HTERT RPE-1 (cell line): ENCODE results near the gene TBC1D17.

Source experiments
- in situ Hi-C: fragments of 300-500 bp; cut with MboI; formaldehyde crosslinking; loops from 4 replicates; pipeline ENCODE4 v1.14.3; 2020; ENCODE audit warnings: low sequenced_read_pairs

The TBC1D17 gene

DNA sequence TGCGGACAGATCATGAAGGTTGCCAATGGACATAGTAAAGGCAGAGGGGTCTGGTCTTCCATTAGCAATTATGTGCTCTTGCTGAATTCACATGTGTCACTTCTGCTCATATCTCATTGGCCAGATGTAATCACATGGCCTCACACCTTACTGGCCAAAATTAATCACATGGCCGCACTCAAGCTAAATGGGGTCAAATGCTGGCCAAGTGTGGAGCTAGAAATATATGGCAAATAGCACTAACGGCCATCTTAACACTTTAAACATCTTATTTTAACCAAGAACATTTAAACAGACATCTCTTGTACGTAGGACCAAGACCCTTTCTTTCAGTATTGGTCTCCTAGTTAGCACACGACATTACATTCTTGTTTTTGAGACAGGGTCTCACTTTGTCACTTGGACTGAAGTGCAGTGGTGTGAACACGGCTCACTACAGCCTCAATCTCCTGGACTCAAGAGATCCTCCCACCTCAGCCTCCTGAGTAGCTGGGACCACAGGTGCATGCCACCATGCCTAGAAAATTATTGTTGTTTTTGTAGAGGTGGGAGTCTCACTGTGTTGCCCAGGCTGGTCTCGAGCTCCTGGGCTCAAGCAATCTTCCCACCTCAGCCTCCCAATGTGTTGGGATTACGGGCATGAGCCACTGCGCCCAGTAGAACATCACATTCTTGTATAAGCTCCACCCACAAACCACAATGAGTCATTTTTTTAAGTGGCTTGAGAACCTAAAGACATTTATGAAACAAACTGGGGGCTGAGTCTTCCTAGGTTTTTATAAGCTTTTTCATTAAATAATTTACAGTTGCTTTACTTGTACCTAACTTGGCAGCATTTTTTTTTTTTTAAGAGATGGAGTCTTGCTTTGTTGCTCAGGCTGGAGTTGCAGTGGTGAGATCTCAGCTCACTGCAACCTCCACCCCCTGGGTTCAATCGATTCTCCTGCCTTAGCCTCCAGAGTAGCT, 29.5 kb upstream of the TBC1D17 start:
- in situ Hi-C loops = no loop called here

GRCh38 chr19:49848938-49849337, 28.6 kb upstream of the TBC1D17 start:
- in situ Hi-C loops = no loop called here

DNA sequence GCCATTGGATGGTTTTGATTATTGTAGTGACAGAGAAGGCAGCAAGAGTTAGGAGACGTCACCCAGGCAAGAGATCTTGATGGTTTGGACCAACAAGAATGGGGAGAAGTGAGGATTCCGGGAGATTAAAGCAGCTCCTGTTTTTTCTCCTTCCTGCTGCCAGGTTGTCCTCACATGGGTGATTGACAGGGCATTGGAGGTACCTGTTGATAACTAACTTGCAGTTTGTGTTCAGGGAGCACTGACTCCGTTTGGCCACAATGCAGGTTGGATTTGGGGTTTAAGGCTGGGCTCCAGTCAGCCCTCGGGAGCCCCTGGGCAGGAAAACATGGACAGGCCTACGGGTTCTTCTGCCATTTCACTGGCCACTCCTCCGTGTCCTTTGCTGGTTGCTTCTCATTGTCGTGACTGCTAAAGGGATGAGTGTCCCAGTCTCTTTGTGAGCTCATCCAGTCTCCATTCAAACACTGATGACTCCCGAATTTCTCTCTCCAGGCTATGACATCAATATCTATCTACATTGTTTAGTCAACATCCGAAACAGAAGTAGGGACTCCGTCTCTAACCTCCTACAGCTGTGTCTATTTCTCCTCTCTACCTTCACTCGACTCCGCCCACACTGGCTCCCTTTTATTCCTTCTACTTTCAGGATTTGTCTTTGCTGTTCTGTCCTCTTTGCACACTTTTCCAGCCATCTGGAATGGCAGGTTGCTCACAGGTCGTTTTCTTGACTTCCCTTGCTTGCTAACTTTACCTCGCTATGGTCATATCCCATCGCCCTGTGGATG, 27.9 kb upstream of the TBC1D17 start:
- in situ Hi-C loops = no loop called here

GRCh38 chr19:49850221-49850486, 27.3 kb upstream of the TBC1D17 start:
- in situ Hi-C loops = no loop called here

GRCh38 chr19:49850487-49851342, 26.8 kb upstream of the TBC1D17 start, which contains the start of gene PTOV1:
PTOV1 (plus strand) TSS chr19:49851159.
- in situ Hi-C loops = no loop called here

- in situ Hi-C loops = no loop called here
Observed at GRCh38 chr19:49851456-49852259, 25.8 kb upstream of the TBC1D17 start.

- in situ Hi-C loops = no loop called here
Observed at GRCh38 chr19:49852631-49853126, 24.8 kb upstream of the TBC1D17 start.

DNA sequence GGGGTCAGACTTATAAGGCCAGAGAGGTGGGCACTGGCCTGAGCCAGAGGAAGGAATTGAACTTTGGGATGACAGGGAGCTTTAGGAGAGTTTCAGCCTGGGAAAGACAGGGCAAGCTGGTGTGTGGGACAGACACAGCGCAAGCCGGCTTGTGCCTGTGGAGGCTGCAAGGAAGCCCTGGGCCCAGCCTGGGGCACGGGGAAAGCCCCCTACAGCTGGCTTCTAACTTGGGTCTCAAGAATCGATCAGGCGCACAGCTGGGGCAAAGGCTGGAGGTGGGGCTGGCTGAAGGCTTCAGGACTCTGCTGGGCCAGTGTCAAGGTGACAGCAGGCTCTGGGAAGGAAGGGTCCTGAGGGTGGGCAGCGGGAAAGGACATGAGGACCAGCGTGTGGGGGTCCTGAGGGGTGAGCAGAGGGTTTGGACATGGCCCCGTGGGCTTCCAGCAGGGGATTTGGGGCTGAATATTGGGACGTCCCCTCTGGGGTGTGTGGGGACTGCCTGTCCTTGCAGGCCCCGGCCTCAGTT, 23.6 kb upstream of the TBC1D17 start:
- in situ Hi-C loops = no loop called here

DNA sequence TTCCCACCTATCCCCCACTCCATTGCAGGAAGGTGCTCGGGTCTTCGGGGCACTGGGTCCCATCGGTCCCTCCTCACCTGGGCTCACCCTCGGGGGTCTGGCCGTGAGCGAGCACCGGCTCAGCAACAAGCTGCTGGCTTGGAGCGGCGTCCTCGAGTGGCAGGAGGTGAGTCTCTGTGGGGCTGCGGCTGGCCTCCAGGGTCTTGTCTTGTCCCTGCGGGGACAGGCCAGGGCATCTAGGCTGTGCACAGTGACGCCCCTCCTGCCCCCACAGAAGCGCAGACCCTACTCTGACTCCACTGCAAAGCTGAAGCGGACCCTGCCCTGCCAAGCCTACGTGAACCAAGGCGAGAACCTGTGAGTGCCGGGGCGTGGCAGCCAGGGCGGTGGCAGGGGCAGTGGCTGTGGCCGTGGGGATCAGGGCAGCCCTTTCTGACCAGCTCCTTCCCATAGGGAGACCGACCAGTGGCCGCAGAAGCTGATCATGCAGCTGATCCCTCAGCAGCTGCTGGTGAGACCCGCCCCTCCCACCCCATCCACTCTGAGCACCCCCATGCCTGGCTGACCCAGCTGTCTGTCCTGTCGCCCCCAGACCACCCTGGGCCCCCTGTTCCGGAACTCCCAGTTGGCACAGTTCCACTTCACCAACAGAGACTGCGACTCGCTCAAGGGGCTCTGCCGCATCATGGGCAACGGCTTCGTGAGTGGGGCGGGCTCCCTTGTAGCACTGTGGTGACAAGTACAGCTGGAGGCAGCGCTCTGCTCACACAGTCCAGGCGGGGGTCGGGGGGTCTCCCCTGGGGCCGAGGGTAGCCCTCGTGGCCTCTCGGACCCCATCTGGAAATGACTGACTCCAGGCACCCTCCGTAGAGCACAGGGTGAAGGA, 22.9 kb upstream of the TBC1D17 start:
- in situ Hi-C loops = no loop called here

DNA sequence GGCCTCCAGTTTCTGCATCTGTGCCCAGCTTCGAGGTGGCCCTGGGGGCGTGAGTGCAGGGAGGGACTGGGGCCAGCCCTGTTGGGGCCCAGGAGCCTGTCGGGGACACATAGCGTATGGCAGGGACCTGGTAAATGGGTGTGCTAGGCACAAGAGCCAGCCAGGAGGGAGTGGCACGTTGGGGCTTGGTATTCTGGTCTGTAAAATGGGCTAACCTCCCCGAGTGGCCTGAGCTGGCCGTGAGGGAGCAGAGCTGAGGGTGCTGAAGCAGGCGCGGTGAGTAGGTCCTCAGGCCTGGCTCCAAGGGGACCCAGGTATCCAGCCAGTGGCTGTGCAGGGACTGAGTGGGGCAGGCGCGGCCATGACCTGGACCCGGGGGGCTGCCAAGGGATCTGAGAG, 22.2 kb upstream of the TBC1D17 start:
- in situ Hi-C loops = no loop called here

DNA sequence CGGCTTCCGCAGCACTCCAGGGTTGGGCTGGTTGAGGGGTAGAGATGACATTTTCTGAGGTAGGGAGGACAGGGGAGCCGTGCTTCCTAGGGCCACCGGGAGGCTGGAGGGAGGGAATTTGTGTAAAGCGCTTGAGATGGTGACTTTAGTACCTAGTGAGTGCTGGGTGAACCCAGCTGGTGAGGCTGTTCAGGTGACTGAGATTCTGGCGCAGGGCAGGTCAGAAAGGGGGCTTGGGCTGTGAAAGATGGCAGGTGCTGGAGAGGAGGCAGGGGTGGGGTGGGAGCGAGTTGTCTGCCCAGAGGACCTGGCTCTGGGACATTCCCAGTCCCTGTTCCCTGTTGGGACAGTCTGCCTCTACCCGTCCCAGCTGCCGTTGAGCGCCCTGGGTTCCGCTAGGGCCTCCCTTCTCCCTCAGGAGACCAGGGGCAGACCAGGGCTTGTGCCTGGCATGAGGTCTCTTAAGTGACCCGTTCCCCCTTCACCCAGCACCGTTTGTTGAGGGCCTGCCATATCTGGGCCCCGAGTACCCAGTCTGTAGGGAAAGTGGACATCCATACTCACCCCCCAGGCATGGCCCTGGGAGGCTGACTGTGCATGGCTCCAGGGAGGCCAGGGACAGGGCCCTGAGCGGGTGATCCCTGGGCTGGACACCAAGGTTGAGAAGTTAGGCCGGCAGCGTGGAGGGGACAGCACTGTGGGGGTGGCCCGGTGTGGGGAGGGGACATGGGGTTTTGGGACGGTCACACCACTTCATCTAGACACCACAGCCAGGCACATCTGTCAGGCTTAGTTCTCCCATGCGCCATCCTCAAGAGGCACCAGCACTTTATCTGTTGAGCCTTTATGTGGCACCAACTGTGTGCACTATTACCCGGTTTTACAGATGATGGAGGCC, 21.6 kb upstream of the TBC1D17 start:
- in situ Hi-C loops = no loop called here

- in situ Hi-C loops = no loop called here
Observed at GRCh38 chr19:49856574-49857021, 20.9 kb upstream of the TBC1D17 start.

DNA sequence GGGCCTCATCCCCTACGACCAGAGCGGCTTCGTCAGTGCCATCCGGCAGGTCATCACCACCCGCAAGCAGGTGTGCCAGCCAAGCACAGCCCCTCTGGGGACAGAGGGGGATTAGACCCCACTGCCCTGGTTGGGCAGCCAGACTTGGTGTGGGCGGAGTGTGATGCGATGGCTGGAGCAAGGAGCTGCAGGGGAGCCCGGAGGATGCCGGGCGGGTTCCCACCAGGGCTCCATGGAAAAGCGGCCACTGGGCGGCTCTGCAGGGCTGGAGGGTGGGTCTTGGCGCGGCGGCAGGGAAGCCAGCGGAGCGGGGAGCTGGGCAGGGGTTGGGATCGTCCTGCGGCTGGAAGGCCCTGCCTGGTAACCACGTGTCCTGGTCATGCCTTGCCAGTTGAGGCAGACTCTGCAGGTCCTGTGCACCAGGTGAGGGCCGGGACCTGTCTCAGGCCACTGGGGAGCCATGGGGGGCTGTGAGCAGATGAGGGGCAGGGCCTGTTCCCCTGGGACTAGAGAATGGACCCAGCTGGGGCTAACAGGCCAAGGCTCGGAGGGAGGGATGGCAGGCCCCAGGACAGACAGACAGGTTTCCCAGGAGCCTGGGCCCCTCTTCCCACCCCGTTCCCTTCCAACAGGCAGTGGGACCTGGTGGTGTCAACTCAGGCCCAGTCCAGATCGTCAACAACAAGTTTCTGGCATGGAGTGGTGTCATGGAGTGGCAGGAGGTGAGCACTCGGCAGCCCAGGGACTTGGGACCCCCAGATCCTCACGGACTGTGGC, 20.3 kb upstream of the TBC1D17 start:
- in situ Hi-C loops = no loop called here

GRCh38 chr19:49857838-49858087, 19.7 kb upstream of the TBC1D17 start:
- in situ Hi-C loops = no loop called here

- in situ Hi-C loops = no loop called here
Observed at GRCh38 chr19:49858088-49858985, 19.2 kb upstream of the TBC1D17 start.

DNA sequence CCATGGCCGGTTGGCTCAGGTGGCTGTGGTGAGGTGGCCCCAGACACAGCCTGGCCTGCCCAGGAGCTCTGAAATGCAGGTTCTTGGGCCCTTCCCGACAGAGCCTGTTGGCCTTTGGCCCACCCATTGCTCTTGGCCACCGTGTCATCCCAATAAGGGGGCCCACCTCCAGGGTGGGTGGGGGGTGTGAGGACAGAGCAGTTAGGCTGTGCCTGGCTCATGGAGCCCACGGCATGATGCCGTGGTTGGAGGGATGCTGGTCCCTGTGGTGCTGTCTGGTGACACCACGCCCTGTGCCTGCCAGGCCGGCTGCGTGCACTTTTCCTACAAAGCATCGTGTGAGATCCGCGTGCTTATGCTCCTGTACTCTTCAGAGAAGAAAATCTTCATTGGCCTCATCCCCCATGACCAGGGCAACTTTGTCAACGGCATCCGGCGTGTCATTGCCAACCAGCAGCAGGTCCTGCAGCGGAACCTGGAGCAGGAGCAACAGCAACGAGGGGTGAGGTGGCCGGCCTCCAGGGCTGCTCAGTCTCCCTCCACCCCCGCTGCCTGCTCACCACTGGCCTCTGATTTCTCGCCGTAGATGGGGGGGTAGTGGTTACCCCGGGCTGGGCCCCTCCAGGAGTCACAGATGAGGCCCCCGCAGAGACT, 17.7 kb upstream of the TBC1D17 start:
- in situ Hi-C loops = no loop called here
